ENCODE results near the gene GPC6.

DNA sequence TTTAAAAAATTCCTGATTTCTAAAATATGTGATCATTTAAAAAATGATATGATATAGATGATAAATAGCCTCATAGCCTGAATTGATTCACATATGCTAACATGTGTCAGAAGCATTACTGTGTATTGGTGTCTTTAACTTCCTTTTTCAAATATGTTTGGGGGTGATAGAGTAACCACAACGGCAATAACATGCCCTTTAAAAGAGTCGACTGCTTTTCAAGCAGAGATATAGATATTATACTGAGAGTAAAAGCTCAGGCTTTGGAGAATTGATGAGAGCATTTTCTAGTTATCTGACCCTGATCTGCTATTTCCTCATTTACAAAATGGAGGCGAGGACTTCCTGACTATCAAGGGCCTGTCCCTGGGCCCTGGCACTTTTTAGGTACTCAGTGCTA lies 992.3 kb downstream of the GPC6 start:
- TF ChIP-seq, protein P1, sequence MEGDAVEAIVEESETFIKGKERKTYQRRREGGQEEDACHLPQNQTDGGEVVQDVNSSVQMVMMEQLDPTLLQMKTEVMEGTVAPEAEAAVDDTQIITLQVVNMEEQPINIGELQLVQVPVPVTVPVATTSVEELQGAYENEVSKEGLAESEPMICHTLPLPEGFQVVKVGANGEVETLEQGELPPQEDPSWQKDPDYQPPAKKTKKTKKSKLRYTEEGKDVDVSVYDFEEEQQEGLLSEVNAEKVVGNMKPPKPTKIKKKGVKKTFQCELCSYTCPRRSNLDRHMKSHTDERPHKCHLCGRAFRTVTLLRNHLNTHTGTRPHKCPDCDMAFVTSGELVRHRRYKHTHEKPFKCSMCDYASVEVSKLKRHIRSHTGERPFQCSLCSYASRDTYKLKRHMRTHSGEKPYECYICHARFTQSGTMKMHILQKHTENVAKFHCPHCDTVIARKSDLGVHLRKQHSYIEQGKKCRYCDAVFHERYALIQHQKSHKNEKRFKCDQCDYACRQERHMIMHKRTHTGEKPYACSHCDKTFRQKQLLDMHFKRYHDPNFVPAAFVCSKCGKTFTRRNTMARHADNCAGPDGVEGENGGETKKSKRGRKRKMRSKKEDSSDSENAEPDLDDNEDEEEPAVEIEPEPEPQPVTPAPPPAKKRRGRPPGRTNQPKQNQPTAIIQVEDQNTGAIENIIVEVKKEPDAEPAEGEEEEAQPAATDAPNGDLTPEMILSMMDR (conservative IDR thresholded peaks at IDR 0.05; ENCODE audit: low read length), result no peak
- TF ChIP-seq EZH2phosphoT487 (IDR thresholded peaks at IDR 0.05; ENCODE audit: borderline replicate concordance, low read depth, low read length), result no peak

Measured in OCI-LY7 (cell line).